OCI-LY7 (cell line): Measurements from ENCODE around the gene CLEC3B. TPM values are rescaled to one million over a fixed set of nuclear protein-coding genes. Genes with fewer than 3 reads are reported as not detected.

Experiments
- BruUV-seq: library from RNA; stranded (reverse); fragments of 400-500 nt; replicated peaks from 2 replicates; lab custom pipeline; 2021; lab: Mats Ljungman, UMichigan
- CTCF ChIA-PET: fragments of 300-600 bp; sonication (Branson Sonifier 250); formaldehyde crosslinking; loops from one replicate; lab custom pipeline; 2022; ENCODE audit warnings: antibody characterized with exemption; ENCODE audit not compliant: unreplicated experiment; lab: Charles Lee
- POLR2A ChIA-PET: fragments of 300-600 bp; sonication (Branson Sonifier 250); formaldehyde crosslinking; loops from one replicate; lab custom pipeline; 2022; ENCODE audit warnings: antibody characterized with exemption; lab: Charles Lee
- DNase-seq: peaks from one replicate; pipeline ENCODE4 v3.0.0-alpha.2; 2015; ENCODE audit warnings: low spot score
- H2AFZ ChIP-seq: fragments of 200-600 bp; sonication (generic), shearing (Covaris generic); 2 replicates; pipeline ENCODE4 v1.6.1; 2014; ENCODE audit warnings: mild to moderate bottlenecking, antibody characterized with exemption, low read length, moderate library complexity
- H3K27ac ChIP-seq: fragments of 200-600 bp; sonication (generic); 2 replicates; pipeline ENCODE4 v1.5.1; 2014; ENCODE audit warnings: mixed run types, low read depth, mild to moderate bottlenecking, moderate library complexity, low read length, inconsistent platforms; ENCODE audit not compliant: poor library complexity, severe bottlenecking
- H3K36me3 ChIP-seq: fragments of 200-600 bp; sonication (generic); 2 replicates; pipeline ENCODE4 v1.6.1; 2014; ENCODE audit warnings: mild to moderate bottlenecking, antibody characterized with exemption, low read length, moderate library complexity, mixed read lengths; ENCODE audit not compliant: insufficient read depth
- H3K4me1 ChIP-seq: fragments of 200-600 bp; sonication (generic); 2 replicates; pipeline ENCODE4 v1.5.1; 2014; ENCODE audit warnings: mild to moderate bottlenecking, low read length; ENCODE audit not compliant: insufficient read depth, poor library complexity, severe bottlenecking
- H3K4me2 ChIP-seq: fragments of 200-600 bp; sonication (generic); 2 replicates; pipeline ENCODE4 v1.6.1; 2014; ENCODE audit warnings: mild to moderate bottlenecking, low read length
- H3K4me3 ChIP-seq: fragments of 200-600 bp; sonication (generic); 2 replicates; pipeline ENCODE4 v1.5.1; 2014; ENCODE audit warnings: mild to moderate bottlenecking, low read depth, low read length; ENCODE audit not compliant: poor library complexity, severe bottlenecking
- H3K79me2 ChIP-seq: fragments of 200-600 bp; sonication (generic); 2 replicates; pipeline ENCODE4 v1.6.1; 2016; ENCODE audit warnings: low read depth, mild to moderate bottlenecking, low read length, moderate library complexity, mixed read lengths; ENCODE audit not compliant: insufficient read depth
- H3K9me2 ChIP-seq: fragments of 200-600 bp; sonication (generic); 2 replicates; pipeline ENCODE4 v1.6.1; 2016; ENCODE audit warnings: mild to moderate bottlenecking, low read length, mixed read lengths; ENCODE audit not compliant: insufficient read depth
- H3K9me3 ChIP-seq: fragments of 200-600 bp; sonication (generic); 2 replicates; pipeline ENCODE4 v1.6.1; 2014; ENCODE audit warnings: mild to moderate bottlenecking, mixed run types, low read length, mixed read lengths
- H4K20me1 ChIP-seq: fragments of 200-600 bp; sonication (generic); 2 replicates; pipeline ENCODE4 v1.6.1; 2014; ENCODE audit warnings: mild to moderate bottlenecking, antibody characterized with exemption, low read length, moderate library complexity, mixed read lengths; ENCODE audit not compliant: insufficient read depth
- EZH2phosphoT487 ChIP-seq: fragments of 200-600 bp; sonication (generic); IDR thresholded peaks from 2 replicates; pipeline ENCODE4 v1.6.1; 2018; ENCODE audit warnings: low read depth, borderline replicate concordance, mild to moderate bottlenecking, mixed run types, antibody characterized with exemption, low read length, moderate library complexity, mixed read lengths
- intact Hi-C: fragments of 100-400 bp; cut with micrococcal nuclease; formaldehyde crosslinking; loops from one replicate; pipeline ENCODE4 v1.10.0; 2022; ENCODE audit not compliant: unreplicated experiment
- total RNA-seq, 2 experiments: library from RNA; depleted of rRNA in 1 of 2; stranded (reverse); fragments of >200 nt in 1 of 2; shearing (Covaris generic) in 1 of 2; gene quantifications; 2 replicates each; pipeline ENCODE4 v1.2.3, GENCODE V29; 2014 to 2022
- TF ChIP-seq, protein P1 (sequence below): fragments of 200-600 bp; sonication (generic); conservative IDR thresholded peaks from 2 replicates; pipeline ENCODE4 v1.5.1; 2014; ENCODE audit warnings: mild to moderate bottlenecking, antibody characterized with exemption, low read length, moderate library complexity, mixed read lengths

Gene CLEC3B
- total RNA-seq, 2 experiments from 2014 or later, result 1.3 TPM; not detected in 1

DNA sequence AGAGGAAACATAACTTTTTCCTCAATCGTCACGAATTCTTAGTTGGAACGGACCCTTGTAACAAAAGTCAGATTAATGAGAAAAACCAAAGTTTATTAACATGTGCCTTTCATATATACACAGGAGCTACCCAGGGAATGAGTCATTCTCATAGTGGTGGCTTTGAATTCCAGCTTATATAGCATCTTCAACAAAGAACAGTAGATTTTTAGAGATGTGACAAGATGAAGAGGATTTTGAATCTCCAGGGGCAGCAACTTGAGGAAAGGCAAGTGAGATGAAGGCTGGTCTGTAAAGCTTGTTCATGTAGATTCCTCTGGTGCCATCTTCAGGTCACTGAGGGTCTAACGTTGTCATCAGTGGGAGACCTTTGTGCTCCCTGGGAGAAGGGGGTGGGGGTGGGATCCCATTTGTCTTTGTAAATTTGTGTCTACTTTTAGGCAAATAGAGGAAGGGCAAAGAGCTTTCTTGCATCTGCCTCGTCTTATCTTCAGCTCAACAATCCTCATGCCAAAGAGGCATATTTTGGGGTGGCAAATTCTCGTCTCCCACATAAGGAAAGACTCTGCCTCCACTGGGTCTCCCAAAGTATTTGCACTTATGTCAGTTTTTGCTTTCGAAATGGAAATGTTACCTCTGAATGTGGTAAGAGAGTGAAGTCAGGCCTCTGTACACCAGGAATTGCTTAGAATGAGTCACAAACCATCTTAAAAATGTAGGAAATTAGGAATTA, 29.5 kb downstream of the CLEC3B start:
- TF ChIP-seq, protein P1, sequence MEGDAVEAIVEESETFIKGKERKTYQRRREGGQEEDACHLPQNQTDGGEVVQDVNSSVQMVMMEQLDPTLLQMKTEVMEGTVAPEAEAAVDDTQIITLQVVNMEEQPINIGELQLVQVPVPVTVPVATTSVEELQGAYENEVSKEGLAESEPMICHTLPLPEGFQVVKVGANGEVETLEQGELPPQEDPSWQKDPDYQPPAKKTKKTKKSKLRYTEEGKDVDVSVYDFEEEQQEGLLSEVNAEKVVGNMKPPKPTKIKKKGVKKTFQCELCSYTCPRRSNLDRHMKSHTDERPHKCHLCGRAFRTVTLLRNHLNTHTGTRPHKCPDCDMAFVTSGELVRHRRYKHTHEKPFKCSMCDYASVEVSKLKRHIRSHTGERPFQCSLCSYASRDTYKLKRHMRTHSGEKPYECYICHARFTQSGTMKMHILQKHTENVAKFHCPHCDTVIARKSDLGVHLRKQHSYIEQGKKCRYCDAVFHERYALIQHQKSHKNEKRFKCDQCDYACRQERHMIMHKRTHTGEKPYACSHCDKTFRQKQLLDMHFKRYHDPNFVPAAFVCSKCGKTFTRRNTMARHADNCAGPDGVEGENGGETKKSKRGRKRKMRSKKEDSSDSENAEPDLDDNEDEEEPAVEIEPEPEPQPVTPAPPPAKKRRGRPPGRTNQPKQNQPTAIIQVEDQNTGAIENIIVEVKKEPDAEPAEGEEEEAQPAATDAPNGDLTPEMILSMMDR, result peak; percentile 71
- no peak for TF ChIP-seq EZH2phosphoT487
- Histone ChIP-seq H3K4me1 (no peaks in the 10 kb centered on the region), H3K4me3 (no peak overlapping the region), H3K9me2 (no peaks in the 10 kb centered on the region), H3K27ac (no peak overlapping the region), H3K4me2 (no peak overlapping the region), H2AFZ (no peak overlapping the region), H3K9me3 (no peaks in the 10 kb centered on the region), H3K36me3 (no peaks in the 10 kb centered on the region), H4K20me1 (no peaks in the 10 kb centered on the region), H3K79me2 (no peaks in the 10 kb centered on the region)
- POLR2A ChIA-PET, result interaction anchor here (0.7 to 1.6 kb wide), 2 partner anchors 14 to 212 kb away, joined by 3 to 4 read pairs; no protein-coding TSS in a partner anchor
- BruUV-seq, result no TSS peak
- peak; percentile 32 for DNase-seq
- intact Hi-C loops, result no loop called here
- CTCF ChIA-PET, result interaction anchor here (0.5 kb wide), 1 partner anchor 25 kb away, joined by 3 read pairs; no protein-coding TSS in a partner anchor

- no peaks in the 10 kb centered on the region for H3K9me2 ChIP-seq
- H3K27ac ChIP-seq, result no peak overlapping the region
- H3K4me2 ChIP-seq, result no peak overlapping the region
- no peaks in the 10 kb centered on the region for H4K20me1 ChIP-seq
- no peak overlapping the region for H2AFZ ChIP-seq
- no peak for TF ChIP-seq EZH2phosphoT487
- TF ChIP-seq, protein P1, result no peak
- no TSS peak for BruUV-seq
- H3K9me3 ChIP-seq, result no peaks in the 10 kb centered on the region
- POLR2A ChIA-PET, result interaction anchor here (0.6 to 1.6 kb wide), 2 partner anchors 15 to 59 kb away, joined by 3 to 4 read pairs; no protein-coding TSS in a partner anchor
- H3K4me3 ChIP-seq, result no peak overlapping the region
- CTCF ChIA-PET, result interaction anchor here (0.9 kb wide), 1 partner anchor 252 kb away, joined by 3 read pairs; no protein-coding TSS in a partner anchor
- no peaks in the 10 kb centered on the region for H3K4me1 ChIP-seq
- no peaks in the 10 kb centered on the region for H3K79me2 ChIP-seq
- H3K36me3 ChIP-seq, result no peaks in the 10 kb centered on the region
- intact Hi-C loops, result no loop called here
- no peak for DNase-seq
Observed at GRCh38 chr3:45056608-45057301, 30.7 kb downstream of the CLEC3B start.
